SW 1271 (cell line): ENCODE data around the gene APEH.
"Not testable (repeated sequence)": the region's sequence is repeated elsewhere in the genome, so short reads cannot be mapped to it uniquely, and the experiment has no call there.

ENCODE experiments used
- DNase-seq, 2 experiments: peaks; one replicate each; lab custom pipeline; 2025; lab: John Stamatoyannopoulos, UW

The APEH gene

DNA sequence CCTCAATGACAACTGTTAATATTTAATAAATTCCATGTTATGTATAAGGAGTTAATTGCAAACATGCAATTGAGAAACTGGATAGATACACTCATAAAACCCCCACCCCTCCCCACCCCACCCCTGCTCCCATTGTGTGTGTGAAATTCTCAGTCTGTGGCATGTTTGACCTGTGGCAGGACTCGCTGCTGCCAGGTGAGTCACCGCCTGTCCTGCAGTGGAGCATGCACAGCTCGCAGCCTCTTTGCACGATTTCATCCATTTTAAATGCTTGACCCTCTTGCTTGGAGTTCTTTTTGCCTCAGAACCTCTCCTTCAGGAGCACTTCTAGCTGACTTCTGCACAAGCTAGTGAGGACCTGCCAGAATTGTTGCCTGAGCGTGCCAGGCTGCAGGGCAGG is 5.3 kb upstream of the APEH start:
- no peak for DNase-seq

- DNase-seq = no peak
These were observed 4.8 kb upstream of the APEH start for GRCh38 chr3:49669352-49669751.

DNA sequence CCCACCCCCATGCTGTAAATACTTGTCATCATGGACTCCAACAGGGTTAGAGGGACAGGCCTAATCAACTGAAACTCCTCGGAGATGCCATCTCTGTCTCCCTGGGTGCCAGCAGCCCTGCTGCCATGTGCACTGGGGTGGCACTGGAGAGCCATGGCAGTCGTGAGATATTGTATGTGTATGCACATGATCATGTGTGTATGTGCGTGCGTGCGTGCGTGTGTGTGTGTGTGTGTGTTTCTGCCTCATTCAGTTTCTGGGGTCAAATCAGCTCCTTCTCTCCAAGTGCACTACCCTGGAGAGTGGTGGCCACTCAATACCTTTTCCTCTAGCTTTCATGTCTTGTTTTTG is 3.2 kb upstream of the APEH start:
- DNase-seq = no peak

DNA sequence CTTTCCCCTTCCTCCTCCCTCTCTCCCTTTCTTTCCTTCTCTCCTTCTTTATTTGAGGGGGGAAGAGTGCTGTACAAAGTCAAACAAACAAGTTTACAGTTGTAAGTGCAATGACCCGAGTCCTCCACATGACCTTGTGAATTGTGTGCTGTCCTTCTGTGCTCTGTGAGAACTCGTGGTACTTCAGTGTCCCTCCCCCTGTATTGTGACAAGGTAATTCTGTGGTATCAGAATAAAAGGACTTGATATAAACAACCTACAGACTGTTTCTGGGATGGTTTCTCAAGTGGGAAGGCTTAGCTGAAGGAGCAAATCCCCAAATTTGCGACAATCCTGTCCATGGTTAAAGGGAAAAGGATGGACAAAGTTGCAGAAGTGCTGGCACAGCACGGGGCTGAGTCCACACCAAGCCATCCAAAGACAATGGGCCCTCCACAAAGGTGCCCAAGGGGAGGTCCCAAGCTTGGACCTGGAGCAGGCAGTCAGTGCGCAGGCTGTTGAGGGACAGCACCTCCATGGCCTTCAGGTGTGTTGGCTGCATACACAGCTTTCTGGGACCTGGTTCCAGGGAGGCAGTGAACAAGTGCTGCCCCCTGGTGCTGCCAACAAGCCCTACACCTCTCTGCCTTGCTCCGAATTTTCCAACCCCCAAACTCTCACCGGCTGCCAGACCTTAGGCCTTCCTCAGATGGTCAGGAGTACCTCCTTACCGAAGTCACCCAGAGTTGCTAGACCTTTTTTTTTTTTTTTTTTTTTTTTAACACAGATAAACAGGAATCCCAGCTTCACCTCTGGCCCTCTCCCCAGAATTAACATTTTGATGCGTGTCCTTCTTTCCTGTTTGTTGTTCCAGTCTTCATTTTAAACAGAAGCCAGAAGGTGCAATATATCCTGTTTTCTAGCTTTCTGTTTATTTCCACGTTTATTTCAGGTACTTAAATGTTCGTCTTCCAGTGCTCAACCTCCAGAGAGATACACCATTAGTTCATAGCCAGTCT is 2.6 kb upstream of the APEH start:
- no peak for DNase-seq

- DNase-seq = no peak
These were observed 933 bp upstream of the APEH start for GRCh38 chr3:49673121-49673714.

DNA sequence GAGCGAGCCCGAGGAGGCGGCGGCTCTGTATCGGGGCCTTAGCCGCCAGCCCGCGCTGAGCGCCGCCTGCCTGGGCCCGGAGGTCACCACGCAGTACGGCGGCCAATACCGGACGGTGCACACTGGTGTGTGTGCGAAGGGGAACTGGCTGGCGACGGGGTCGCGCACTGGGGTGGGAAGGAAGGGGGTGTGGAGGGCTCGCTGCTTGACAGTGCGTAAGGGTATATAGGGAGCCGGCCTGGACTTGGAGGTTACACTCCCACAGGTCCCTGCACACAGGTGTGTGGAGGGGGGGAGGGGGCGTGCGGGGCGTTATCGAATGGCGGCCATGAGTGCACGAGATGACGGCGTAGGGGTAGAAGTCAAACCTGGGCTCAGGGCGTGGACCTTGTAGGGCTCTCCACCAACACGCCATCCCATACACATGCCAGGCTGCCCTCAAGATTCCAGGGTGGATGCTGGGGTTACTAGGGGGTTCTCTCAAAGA is 389 bp downstream of the APEH start:
- no peak for DNase-seq

GRCh38 chr3:49675912-49676311 is 1.8 kb downstream of the APEH start:
- no peak for DNase-seq

DNA sequence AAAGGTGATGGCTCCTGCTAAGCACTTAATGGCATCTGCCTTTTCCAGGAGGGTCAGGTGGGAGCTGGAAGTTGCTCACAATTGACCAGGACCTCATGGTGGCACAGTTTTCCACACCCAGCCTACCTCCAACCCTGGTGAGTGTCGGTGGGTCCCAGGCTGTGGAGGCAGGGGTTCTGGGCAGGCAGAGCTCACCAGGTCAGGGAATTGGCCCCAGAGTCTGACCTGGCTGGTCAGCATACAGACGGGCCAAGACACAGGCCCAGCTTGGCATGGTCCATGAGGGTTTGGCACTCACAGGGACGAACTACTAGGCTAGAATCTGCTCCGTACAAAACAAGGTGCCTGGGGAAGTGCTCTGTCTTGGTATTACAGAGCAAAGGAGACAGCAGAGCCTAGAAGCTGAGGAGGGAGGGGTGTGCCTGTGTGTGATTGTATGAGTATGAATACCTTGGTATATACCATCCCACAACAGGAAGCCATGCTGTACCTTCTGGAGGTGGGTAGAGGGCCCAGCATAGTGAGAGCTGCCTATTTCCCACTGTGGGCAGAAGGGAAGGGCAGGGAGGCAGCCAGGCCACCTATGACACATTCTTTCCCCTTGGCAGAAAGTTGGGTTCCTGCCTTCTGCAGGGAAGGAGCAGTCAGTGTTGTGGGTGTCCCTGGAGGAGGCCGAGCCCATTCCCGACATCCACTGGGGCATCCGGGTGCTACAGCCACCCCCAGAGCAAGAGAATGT is 6.5 kb downstream of the APEH start:
- DNase-seq = no peak

DNA sequence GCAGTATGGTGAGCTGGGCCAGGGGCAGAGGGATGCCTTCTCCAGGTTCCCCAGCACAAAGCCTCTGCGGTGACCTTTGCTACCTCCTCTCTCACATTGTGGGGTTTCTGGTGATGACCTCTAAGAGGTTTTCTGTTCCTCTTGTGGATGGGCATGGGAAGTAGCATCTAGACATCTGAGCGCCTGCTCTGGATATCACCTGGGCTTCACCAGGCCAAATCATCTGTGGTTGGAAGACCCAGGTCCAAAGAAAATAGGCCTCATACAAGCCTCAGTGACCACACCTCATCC is 7.0 kb downstream of the APEH start:
- DNase-seq = no peak

DNA sequence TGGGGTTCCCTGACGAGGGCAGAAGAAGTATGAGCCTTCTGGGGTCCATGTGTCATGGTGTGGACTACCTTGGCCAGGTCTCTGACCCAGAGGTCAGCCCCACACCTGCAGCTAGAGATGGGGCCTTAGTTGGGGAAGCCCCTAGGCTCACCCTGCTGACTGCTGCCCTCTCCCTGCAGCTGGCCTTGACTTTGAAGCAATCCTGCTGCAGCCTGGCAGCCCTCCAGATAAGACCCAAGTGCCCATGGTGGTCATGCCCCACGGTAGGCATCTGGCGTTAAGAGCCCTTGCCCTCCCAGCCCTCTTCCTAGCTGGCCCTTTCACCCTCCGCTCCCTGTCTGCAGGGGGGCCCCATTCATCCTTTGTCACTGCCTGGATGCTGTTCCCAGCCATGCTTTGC is 7.4 kb downstream of the APEH start:
- DNase-seq = no peak

GRCh38 chr3:49683162-49683561 is 9.0 kb downstream of the APEH start:
- no peak for DNase-seq

DNA sequence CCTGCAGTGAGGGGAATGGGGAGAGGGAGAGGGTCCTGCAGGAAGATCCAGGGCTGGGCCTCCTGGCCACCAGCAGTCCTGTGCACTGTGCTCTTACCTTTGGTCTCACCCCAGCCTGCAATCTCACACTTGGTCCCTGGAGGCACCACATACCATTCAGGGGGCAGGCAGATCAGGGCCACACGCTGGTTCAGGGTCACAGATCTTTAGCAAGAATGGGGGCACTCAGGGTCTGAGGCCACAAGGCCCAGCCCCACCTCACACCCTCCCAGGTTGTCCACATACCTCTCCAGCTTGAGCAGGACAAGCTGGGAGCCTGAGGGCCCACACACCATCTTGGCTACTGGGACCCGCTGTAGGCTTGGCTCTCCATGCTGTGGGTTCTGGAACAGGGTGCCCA is 10.3 kb downstream of the APEH start:
- DNase-seq = not testable (repeated sequence)

DNA sequence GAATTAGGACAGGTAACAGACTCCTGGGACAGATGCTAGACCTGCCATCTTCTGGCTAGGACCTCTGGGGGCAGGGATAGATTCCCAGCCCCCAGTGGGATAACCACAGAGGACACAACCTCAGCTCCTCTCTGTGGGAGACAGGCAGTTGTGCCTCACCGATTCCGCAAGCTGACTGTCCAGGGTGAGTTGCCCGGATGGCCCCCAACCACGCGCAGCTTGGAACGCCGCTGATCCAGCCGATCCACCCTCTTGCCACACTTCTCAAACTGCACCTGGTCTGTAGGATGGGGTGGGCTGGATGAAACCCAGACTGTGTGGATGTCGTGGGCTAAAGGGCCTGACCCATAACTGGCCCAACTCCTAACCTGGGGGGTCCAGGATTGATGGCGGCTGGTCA is 11.0 kb downstream of the APEH start:
- not testable (repeated sequence) for DNase-seq

DNA sequence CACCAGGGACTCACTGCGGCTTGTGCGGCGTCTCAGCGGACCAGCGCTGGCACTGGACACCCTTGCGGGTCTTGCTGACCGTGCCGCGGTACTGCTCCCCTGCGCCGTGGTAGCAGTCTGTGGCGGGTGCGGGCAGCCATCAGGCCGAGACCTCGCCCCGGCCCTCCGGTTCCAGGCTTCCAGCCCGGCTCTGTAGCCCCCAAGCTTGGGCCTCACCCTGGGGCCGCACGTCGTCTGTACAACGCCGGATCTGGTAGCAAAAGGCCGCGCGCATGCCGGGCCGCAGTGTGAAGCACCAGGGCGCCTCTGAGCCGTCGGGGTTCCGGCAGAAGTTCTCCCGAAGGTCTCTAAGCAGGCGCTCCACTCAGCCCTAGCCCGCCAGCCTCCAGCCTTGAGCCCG is 11.7 kb downstream of the APEH start:
- DNase-seq = not testable (repeated sequence)

GRCh38 chr3:49686346-49686745 is 12.2 kb downstream of the APEH start:
- not testable (repeated sequence) for DNase-seq

DNA sequence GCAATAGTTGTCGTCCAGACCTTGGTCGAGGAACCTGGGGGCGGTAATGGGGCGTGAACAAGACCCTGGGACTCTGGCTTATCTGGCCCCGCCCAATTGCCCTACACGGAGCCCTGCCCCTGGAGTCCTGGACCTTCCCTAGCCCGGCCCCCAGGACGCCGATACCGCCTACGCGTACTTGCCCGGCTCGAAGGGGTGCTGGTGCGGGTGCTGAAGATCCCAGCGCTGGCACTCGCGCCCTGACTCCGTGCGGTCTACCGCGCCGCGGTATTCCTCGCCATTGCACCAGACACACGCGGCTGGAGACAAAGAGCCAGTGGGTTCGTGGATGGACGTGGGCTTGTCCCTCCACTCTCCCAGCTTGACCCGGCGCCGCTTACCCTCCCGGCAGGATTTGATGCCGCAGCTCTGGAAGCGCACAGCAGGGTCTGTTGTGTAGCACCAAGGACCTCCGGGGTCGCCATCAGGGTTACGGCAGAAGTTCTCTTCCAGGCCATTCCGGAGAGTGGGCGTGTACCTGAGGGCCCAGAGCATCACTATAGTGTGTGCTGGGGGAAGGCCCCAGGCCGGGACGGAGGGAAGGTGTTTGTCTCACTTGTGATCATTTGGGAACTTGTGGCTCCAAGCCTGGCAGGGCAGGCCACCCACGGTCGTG is 12.7 kb downstream of the APEH start:
- not testable (repeated sequence) for DNase-seq

DNA sequence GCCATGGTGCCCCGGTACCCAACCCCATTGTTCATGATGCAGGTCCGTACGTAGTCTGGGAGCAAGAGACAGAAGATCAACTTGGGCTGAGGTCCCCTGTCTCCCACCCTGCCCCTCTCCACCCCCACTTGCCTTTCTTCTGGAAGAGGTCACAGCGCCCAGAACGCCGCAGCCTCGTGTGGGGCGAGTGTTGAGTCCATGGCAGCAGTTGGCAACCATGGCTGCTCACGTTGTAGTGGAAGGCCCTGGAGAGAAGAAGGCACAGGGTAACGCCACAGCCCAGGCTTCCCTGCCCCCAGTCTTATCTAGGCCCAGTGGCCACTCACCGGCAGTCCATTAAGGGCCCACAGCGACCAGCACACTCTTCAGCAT is 13.3 kb downstream of the APEH start:
- not testable (repeated sequence) for DNase-seq

GRCh38 chr3:49688338-49689045 is 14.3 kb downstream of the APEH start:
- DNase-seq = not testable (repeated sequence)

DNA sequence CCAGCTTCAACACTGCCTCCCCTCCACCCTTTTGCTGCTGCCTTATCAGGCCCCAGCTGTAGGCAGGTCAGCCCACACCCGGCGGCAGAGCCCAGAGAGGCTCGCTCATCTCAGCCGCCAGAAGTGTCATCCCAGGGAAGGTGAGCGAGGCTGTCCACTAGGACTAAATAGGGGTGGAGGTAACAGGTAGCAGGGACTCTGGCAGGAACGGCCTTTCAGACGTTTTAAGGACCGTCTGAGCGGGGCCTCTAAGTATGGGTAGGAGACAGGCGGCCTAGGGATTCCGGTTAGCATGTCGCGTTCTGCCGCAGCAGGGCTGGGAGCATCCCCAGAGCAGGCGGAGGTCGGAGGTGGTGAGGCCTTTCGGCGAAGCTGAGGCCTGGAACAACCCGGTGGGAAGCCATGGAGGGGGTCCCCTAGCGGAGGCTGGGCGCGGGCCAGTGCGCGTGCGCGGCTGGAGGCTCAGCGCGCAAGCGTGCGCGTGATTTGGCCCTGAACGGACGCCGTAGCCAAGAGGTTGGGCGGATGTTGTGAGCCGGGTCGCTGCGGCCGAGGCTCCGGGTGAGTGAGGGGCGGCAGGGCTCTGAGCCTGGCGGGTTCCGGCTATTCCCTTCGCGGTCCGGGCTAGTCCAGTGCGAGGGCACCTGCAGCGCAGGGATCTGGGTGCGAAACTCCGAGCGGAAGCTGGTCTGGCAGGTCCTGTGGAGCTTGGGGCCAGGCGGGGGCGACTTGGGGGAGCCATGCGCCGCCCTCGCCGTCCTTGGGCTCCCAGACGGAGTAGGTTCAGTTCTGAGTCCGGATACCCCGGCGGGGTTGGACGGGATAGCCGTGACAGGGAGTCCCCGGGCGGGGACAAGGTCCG is 15.1 kb downstream of the APEH start, which contains the start of the genes MST1 and RNF123:
MST1 (minus strand) TSS at position 429 of the 862 bp plus-strand sequence. CDS start 783 bp downstream, outside the sequence.
RNF123 (plus strand) TSS at position 512 of the 862 bp plus-strand sequence. CDS start 1,609 bp downstream, outside the sequence.
- DNase-seq = no peak

DNA sequence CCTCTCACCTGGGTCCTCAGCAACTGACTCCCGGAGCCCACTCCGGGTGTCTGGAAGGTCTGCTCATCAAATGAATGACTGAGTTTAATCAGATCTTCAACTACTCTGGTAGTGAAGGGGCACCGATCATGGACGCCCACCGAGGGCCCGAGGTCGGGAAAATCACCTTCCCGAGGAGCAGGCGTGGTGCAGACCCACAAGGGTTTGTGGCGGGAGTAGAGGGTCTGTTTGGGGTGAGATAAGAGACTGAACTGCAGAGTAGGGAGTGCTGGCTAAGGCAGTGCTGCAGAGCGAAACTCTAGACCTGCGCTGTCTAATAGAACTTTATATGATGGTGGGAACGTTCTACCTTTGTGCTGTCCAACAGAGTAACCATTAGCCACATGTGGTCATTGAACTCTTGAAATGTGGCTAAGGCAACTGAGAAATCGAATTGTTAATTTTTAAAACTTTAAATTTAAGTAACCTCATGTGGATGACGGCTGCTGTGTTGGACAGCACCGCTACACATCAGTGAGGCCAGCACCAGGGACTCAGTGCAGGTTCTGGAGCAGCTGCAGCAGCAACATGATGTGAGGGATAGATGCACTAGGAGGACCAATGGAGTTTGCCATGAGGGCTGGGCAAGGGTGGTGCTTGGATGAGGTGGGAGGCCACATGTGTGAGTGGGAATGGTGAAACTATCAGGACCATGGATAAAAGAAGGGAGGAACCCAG is 15.9 kb downstream of the APEH start:
- DNase-seq = not testable (repeated sequence)
